PC-3 (cell line): ENCODE measurements around the gene ERBB4. TPM values are rescaled to one million over a fixed set of nuclear protein-coding genes. Genes with fewer than 3 reads are reported as not detected.
A peak's percentile ranks its signal among the peaks of the same experiment; 100 is the strongest.

Source experiments
- ATAC-seq: fragments of 200-7000 bp; cut with Tn5 transposase; 2 replicates; pipeline ENCODE4 v1.9.1; 2020; ENCODE audit warnings: mild to moderate bottlenecking, moderate library complexity
- BruUV-seq: library from RNA; stranded (reverse); fragments of 400-500 nt; replicated peaks from 2 replicates; lab custom pipeline; 2021; lab: Mats Ljungman, UMichigan
- CTCF ChIA-PET: fragments of 300-600 bp; sonication (Branson Sonifier 250); formaldehyde crosslinking; loops from one replicate; lab custom pipeline; 2022; ENCODE audit warnings: antibody characterized with exemption; lab: Charles Lee
- POLR2A ChIA-PET: fragments of 300-600 bp; sonication (Branson Sonifier 250); formaldehyde crosslinking; loops from one replicate; lab custom pipeline; 2022; ENCODE audit warnings: antibody characterized with exemption; ENCODE audit not compliant: unreplicated experiment; lab: Charles Lee
- DNase-seq: peaks from one replicate; pipeline ENCODE4 v3.0.0-alpha.2; 2015
- H2AFZ ChIP-seq: fragments of 300-600 bp; sonication (generic); 2 replicates; pipeline ENCODE4 v1.6.0; 2016; ENCODE audit warnings: antibody characterized with exemption, low read length
- H3F3A ChIP-seq: fragments of 300-600 bp; sonication (generic); one replicate; pipeline ENCODE4 v1.6.0; 2017; ENCODE audit warnings: antibody characterized with exemption, low read length, control low read depth, mild to moderate bottlenecking; ENCODE audit not compliant: unreplicated experiment
- H3K27ac ChIP-seq: fragments of 300-600 bp; sonication (generic); 2 replicates; pipeline ENCODE4 v1.5.1; 2016; ENCODE audit warnings: mild to moderate bottlenecking, low read length
- H3K27me3 ChIP-seq: fragments of 300-600 bp; sonication (generic); 2 replicates; pipeline ENCODE4 v1.6.1; 2016; ENCODE audit warnings: low read length, mixed read lengths
- H3K36me3 ChIP-seq: fragments of 300-600 bp; sonication (generic); 2 replicates; pipeline ENCODE4 v1.6.1; 2016; ENCODE audit warnings: low read depth, mixed run types, low read length, mixed read lengths
- H3K4me1 ChIP-seq: fragments of 300-600 bp; sonication (generic); 2 replicates; pipeline ENCODE4 v1.5.1; 2016; ENCODE audit warnings: low read length; ENCODE audit not compliant: insufficient read depth
- H3K4me2 ChIP-seq: fragments of 300-600 bp; sonication (generic); 2 replicates; pipeline ENCODE4 v1.6.0; 2016; ENCODE audit warnings: low read length
- H3K4me3 ChIP-seq: fragments of 300-600 bp; sonication (generic); 2 replicates; pipeline ENCODE4 v1.5.1; 2016; ENCODE audit warnings: mild to moderate bottlenecking, low read length, mixed read lengths
- H3K79me2 ChIP-seq: fragments of 300-600 bp; sonication (generic); 2 replicates; pipeline ENCODE4 v1.6.1; 2017; ENCODE audit warnings: low read length, mixed read lengths
- H3K9ac ChIP-seq: fragments of 300-600 bp; sonication (generic); 2 replicates; pipeline ENCODE4 v1.6.0; 2016; ENCODE audit warnings: mild to moderate bottlenecking, low read length
- H3K9me2 ChIP-seq: fragments of 300-600 bp; sonication (generic); replicated peaks from 2 replicates; pipeline ENCODE4 v1.6.1; 2016; ENCODE audit warnings: mixed run types, low read length, mixed read lengths
- H3K9me3 ChIP-seq: fragments of 300-600 bp; sonication (generic); 2 replicates; pipeline ENCODE4 v1.6.1; 2016; ENCODE audit warnings: low read length, mixed read lengths
- H4K20me1 ChIP-seq: fragments of 300-600 bp; sonication (generic); 2 replicates; pipeline ENCODE4 v1.6.1; 2016; ENCODE audit warnings: low read length, mixed read lengths
- EZH2 ChIP-seq: fragments of 300-600 bp; sonication (generic); IDR thresholded peaks from one replicate; pipeline ENCODE4 v1.6.1; 2017; ENCODE audit warnings: antibody characterized with exemption, mild to moderate bottlenecking, low read length; ENCODE audit not compliant: unreplicated experiment
- EZH2phosphoT487 ChIP-seq: fragments of 300-600 bp; sonication (generic); IDR thresholded peaks from 2 replicates; pipeline ENCODE4 v1.6.1; 2018; ENCODE audit warnings: mild to moderate bottlenecking, antibody characterized with exemption, low read length, borderline replicate concordance
- intact Hi-C: fragments of 100-400 bp; cut with micrococcal nuclease; formaldehyde crosslinking; loops from 2 replicates; pipeline ENCODE4 v1.9.0; 2023
- total RNA-seq: library from RNA; depleted of rRNA; stranded (reverse); fragments of >200 nt; gene quantifications from 2 replicates; pipeline ENCODE4 v1.2.3, GENCODE V29; 2014
- TF ChIP-seq, protein P1 (sequence below): fragments of 300-600 bp; sonication (generic); conservative IDR thresholded peaks from 2 replicates; pipeline ENCODE4 v1.5.1; 2017; ENCODE audit warnings: antibody characterized with exemption, low read depth, mild to moderate bottlenecking, low read length

ERBB4 gene
- total RNA-seq, 1 experiment from 2014 or later: under 0.01 TPM

- H3K4me1 ChIP-seq: no peaks in the 10 kb centered on the region
- H3F3A ChIP-seq: no peaks in the 10 kb centered on the region
- BruUV-seq: no TSS peak
- intact Hi-C loops: no loop called here
- ChIA-PET CTCF (no interaction called here), POLR2A (no interaction called here)
- no peaks in the 10 kb centered on the region for H3K9me2 ChIP-seq
- H4K20me1 ChIP-seq: no peaks in the 10 kb centered on the region
- no peak for ATAC-seq
- no peak overlapping the region for H2AFZ ChIP-seq
- H3K27me3 ChIP-seq: 0 out of 2 replicates have a peak, but pooled peaks cover 5% of the 10 kb centered on the region
- H3K79me2 ChIP-seq: no peaks in the 10 kb centered on the region
- no peak for DNase-seq
- H3K9me3 ChIP-seq: no peaks in the 10 kb centered on the region
- no peak overlapping the region for H3K27ac ChIP-seq
- H3K36me3 ChIP-seq: no peaks in the 10 kb centered on the region
- TF ChIP-seq EZH2: no peak
- TF ChIP-seq, protein P1, sequence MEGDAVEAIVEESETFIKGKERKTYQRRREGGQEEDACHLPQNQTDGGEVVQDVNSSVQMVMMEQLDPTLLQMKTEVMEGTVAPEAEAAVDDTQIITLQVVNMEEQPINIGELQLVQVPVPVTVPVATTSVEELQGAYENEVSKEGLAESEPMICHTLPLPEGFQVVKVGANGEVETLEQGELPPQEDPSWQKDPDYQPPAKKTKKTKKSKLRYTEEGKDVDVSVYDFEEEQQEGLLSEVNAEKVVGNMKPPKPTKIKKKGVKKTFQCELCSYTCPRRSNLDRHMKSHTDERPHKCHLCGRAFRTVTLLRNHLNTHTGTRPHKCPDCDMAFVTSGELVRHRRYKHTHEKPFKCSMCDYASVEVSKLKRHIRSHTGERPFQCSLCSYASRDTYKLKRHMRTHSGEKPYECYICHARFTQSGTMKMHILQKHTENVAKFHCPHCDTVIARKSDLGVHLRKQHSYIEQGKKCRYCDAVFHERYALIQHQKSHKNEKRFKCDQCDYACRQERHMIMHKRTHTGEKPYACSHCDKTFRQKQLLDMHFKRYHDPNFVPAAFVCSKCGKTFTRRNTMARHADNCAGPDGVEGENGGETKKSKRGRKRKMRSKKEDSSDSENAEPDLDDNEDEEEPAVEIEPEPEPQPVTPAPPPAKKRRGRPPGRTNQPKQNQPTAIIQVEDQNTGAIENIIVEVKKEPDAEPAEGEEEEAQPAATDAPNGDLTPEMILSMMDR: no peak
- TF ChIP-seq EZH2phosphoT487: no peak
- no peak overlapping the region for H3K4me3 ChIP-seq
- no peak overlapping the region for H3K9ac ChIP-seq
- H3K4me2 ChIP-seq: no peak overlapping the region
These were observed 782.3 kb downstream of the ERBB4 start for GRCh38 chr2:211756266-211756665.

DNA sequence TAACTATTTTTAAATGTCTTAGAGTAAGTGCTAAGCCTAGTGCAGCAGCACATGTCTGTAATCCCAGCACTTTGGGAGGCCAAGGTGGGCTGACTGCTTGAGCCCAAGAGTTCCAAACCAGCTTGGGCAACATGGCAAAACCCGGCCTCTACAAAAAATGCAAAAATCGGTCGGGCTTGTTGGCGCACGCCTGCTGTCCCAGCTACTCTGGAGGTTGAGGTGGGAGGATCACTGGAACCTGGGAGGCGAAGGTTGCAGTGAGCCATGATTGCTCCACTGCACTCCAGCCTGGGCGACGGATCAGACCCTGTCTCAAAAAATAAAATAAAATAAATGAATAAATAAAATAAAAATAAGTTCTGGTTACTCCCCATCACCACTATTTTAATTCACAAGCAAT lies 783.4 kb downstream of the ERBB4 start:
- Histone ChIP-seq H3K9me3 (no peaks in the 10 kb centered on the region), H3K9me2 (no peaks in the 10 kb centered on the region), H3K27me3 (0 out of 2 replicates have a peak, but pooled peaks cover 2% of the 10 kb centered on the region), H3K36me3 (no peaks in the 10 kb centered on the region), H3F3A (no peaks in the 10 kb centered on the region), H2AFZ (no peak overlapping the region), H3K27ac (no peak overlapping the region), H3K79me2 (no peaks in the 10 kb centered on the region), H3K4me3 (no peak overlapping the region), H4K20me1 (no peaks in the 10 kb centered on the region), H3K4me2 (no peak overlapping the region), H3K4me1 (no peaks in the 10 kb centered on the region), H3K9ac (no peak overlapping the region)
- no peak for DNase-seq
- POLR2A ChIA-PET: no interaction called here
- no TSS peak for BruUV-seq
- intact Hi-C loops: no loop called here
- no peak for ATAC-seq
- TF ChIP-seq EZH2 (no peak), EZH2phosphoT487 (no peak)
- TF ChIP-seq, protein P1: no peak
- CTCF ChIA-PET: no interaction called here

- H3K9me3 ChIP-seq: no peaks in the 10 kb centered on the region
- no peaks in the 10 kb centered on the region for H3K79me2 ChIP-seq
- H3K4me1 ChIP-seq: no peaks in the 10 kb centered on the region
- DNase-seq (no peak), ATAC-seq (no peak)
- H2AFZ ChIP-seq: peak overlapping the region; percentile 44; the same call in 1 of the 2 replicates
- no peaks in the 10 kb centered on the region for H3K9me2 ChIP-seq
- no peak overlapping the region for H3K4me2 ChIP-seq
- BruUV-seq: no TSS peak
- intact Hi-C loops: no loop called here
- no peaks in the 10 kb centered on the region for H3K27me3 ChIP-seq
- H3K27ac ChIP-seq: no peak overlapping the region
- no peak overlapping the region for H3K4me3 ChIP-seq
- no peaks in the 10 kb centered on the region for H3K36me3 ChIP-seq
- TF ChIP-seq EZH2phosphoT487 (no peak), EZH2 (no peak)
- TF ChIP-seq, protein P1: no peak
- H3F3A ChIP-seq: no peaks in the 10 kb centered on the region
- ChIA-PET CTCF (no interaction called here), POLR2A (no interaction called here)
- H4K20me1 ChIP-seq: no peaks in the 10 kb centered on the region
- H3K9ac ChIP-seq: no peak overlapping the region
These were observed 786.8 kb downstream of the ERBB4 start for GRCh38 chr2:211751848-211752247.
